Erythroblast (primary cell): ENCODE results near the gene RAB34.

ENCODE experiments used
- GATA1 ChIP-seq: IDR thresholded peaks from 2 replicates; pipeline ENCODE4 v1.6.1; 2011; ENCODE audit warnings: low read depth, mild to moderate bottlenecking, control low read depth, low read length, moderate library complexity
- POLR2A ChIP-seq: IDR thresholded peaks from 2 replicates; pipeline ENCODE4 v1.6.1; 2011; ENCODE audit warnings: mild to moderate bottlenecking, low read length

- TF ChIP-seq POLR2A (no peak), GATA1 (no peak)
These were observed 11.8 kb downstream of the RAB34 start for GRCh38 chr17:28705728-28706334.
